SU-DHL-6 (cell line): Measurements from ENCODE around the gene PTDSS2.

Source experiments
- H2AFZ ChIP-seq: fragments of 200-600 bp; sonication (generic); 2 replicates; pipeline ENCODE4 v1.6.1; 2014; ENCODE audit warnings: low read depth, mild to moderate bottlenecking, moderate library complexity, mixed read lengths, antibody characterized with exemption, low read length; ENCODE audit not compliant: severe bottlenecking
- H3F3A ChIP-seq: fragments of 200-600 bp; shearing (Covaris generic); 2 replicates; pipeline ENCODE4 v1.6.0; 2016; ENCODE audit warnings: antibody characterized with exemption, mild to moderate bottlenecking; ENCODE audit not compliant: insufficient read depth
- H3K27ac ChIP-seq: fragments of 200-600 bp; sonication (generic); 2 replicates; pipeline ENCODE4 v1.5.1; 2016; ENCODE audit warnings: low read depth, mild to moderate bottlenecking, low read length, moderate library complexity, mixed read lengths
- H3K27me3 ChIP-seq: fragments of 200-600 bp; sonication (generic), shearing (Covaris generic); 2 replicates; pipeline ENCODE4 v1.6.0; 2014; ENCODE audit warnings: mild to moderate bottlenecking, low read length
- H3K36me3 ChIP-seq: fragments of 200-600 bp; sonication (generic); 2 replicates; pipeline ENCODE4 v1.6.1; 2014; ENCODE audit warnings: mild to moderate bottlenecking, low read length, mixed read lengths
- H3K4me2 ChIP-seq: fragments of 300-600, 200-600 bp; shearing (Covaris generic), sonication (generic); 2 replicates; pipeline ENCODE4 v1.6.0; 2014; ENCODE audit warnings: low read length, low read depth, mild to moderate bottlenecking; ENCODE audit not compliant: poor library complexity, severe bottlenecking
- H3K4me3 ChIP-seq: fragments of 200-600 bp; sonication (generic); 2 replicates; pipeline ENCODE4 v1.5.1; 2014; ENCODE audit warnings: antibody characterized with exemption, low read length, mild to moderate bottlenecking, mixed read lengths; ENCODE audit not compliant: insufficient read depth, poor library complexity, severe bottlenecking
- H3K79me2 ChIP-seq: fragments of 200-600 bp; sonication (generic); 2 replicates; pipeline ENCODE4 v1.6.1; 2014; ENCODE audit warnings: mild to moderate bottlenecking, low read length, moderate library complexity; ENCODE audit not compliant: insufficient read depth
- H3K9ac ChIP-seq: fragments of 200-600 bp; sonication (generic); 2 replicates; pipeline ENCODE4 v1.7.0; 2014; ENCODE audit warnings: mild to moderate bottlenecking, low read length
- H3K9me2 ChIP-seq: fragments of 200-600 bp; sonication (generic); replicated peaks from 2 replicates; pipeline ENCODE4 v1.6.1; 2014; ENCODE audit warnings: low read length; ENCODE audit not compliant: insufficient read depth
- H3K9me3 ChIP-seq: fragments of 200-600 bp; sonication (generic); 2 replicates; pipeline ENCODE4 v1.6.1; 2014; ENCODE audit warnings: low read length, mixed read lengths; ENCODE audit not compliant: insufficient read depth
- H4K20me1 ChIP-seq: fragments of 200-600 bp; sonication (generic); 2 replicates; pipeline ENCODE4 v1.6.1; 2014; ENCODE audit warnings: low read depth, mild to moderate bottlenecking, antibody characterized with exemption, low read length, moderate library complexity, mixed read lengths
- EZH2phosphoT487 ChIP-seq: fragments of 200-600 bp; sonication (generic), shearing (Covaris generic); conservative IDR thresholded peaks from 2 replicates; pipeline ENCODE4 v1.6.1; 2018; ENCODE audit warnings: mild to moderate bottlenecking, antibody characterized with exemption, low read length, moderate library complexity, mixed read lengths
- TF ChIP-seq, protein P1 (sequence below): fragments of 200-600 bp; sonication (generic); IDR thresholded peaks from one replicate; pipeline ENCODE4 v1.5.1; 2017; ENCODE audit warnings: antibody characterized with exemption, mild to moderate bottlenecking, low read length, moderate library complexity; ENCODE audit not compliant: insufficient read depth, poor library complexity, severe bottlenecking

The PTDSS2 gene

DNA sequence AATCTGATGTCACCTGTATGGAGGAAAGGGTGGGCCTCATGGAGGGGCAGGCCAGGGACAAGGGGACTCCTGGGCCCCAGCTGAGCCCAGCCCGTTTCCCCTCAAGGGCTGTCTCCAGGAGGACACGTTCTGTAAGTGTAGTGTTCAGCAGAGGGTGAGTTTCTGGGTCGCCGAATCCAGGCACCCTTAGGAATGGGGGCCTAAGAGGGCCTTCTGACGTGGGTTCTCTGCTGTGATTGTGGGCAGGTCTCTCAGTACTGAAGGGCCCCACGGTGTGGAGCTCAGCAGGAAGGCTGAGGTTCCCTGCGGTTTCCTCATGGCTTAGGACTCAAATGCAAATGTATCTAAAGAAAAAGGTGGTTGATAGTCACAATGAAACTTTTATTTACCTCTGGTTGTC is 6.5 kb downstream of the PTDSS2 start:
- TF ChIP-seq, protein P1, sequence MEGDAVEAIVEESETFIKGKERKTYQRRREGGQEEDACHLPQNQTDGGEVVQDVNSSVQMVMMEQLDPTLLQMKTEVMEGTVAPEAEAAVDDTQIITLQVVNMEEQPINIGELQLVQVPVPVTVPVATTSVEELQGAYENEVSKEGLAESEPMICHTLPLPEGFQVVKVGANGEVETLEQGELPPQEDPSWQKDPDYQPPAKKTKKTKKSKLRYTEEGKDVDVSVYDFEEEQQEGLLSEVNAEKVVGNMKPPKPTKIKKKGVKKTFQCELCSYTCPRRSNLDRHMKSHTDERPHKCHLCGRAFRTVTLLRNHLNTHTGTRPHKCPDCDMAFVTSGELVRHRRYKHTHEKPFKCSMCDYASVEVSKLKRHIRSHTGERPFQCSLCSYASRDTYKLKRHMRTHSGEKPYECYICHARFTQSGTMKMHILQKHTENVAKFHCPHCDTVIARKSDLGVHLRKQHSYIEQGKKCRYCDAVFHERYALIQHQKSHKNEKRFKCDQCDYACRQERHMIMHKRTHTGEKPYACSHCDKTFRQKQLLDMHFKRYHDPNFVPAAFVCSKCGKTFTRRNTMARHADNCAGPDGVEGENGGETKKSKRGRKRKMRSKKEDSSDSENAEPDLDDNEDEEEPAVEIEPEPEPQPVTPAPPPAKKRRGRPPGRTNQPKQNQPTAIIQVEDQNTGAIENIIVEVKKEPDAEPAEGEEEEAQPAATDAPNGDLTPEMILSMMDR = no peak
- TF ChIP-seq EZH2phosphoT487 = no peak
- H3K4me2 ChIP-seq = no peak overlapping the region
- no peaks in the 10 kb centered on the region for H3K9me3 ChIP-seq
- no peaks in the 10 kb centered on the region for H3F3A ChIP-seq
- no peaks in the 10 kb centered on the region for H3K9me2 ChIP-seq
- peaks cover 9% of the 10 kb centered on the region for H3K79me2 ChIP-seq
- no peaks in the 10 kb centered on the region for H3K27me3 ChIP-seq
- H3K9ac ChIP-seq = no peak overlapping the region
- no peaks in the 10 kb centered on the region for H4K20me1 ChIP-seq
- no peak overlapping the region for H3K4me3 ChIP-seq
- H2AFZ ChIP-seq = no peak overlapping the region
- no peaks in the 10 kb centered on the region for H3K36me3 ChIP-seq
- no peak overlapping the region for H3K27ac ChIP-seq

DNA sequence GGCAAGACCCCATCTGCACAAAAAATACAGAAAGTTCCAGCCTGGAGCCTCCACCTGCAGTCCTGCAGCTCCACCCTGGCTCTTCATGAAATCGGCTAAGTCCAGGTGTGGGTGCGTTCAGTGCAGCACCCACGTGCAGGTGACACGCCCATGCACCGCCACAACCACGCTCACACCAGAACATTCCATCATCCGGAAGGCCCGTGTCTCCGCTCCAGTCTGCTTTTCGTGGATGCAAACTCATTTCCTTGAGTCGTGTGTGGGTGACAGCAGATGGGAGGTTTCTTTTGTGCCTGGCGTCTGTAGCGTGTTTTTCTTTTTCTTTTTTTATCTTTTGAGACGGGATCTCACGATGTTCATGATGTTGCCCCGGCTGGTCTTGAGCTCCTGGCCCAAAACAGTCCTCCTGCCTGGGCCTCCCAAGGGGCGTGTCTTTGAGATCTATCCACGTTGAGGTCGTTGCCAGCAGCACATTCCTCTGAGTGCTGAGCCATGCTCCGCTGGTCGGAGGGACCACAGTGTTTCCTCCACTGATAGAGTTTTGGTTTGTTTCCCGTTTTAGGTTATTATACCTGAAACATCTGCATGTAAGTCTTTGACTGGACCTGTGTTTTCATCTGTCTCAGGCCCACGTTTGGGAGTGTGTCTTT is 7.2 kb downstream of the PTDSS2 start:
- Histone ChIP-seq H3K9ac (no peak overlapping the region), H3K27me3 (no peaks in the 10 kb centered on the region), H4K20me1 (no peaks in the 10 kb centered on the region), H3F3A (no peaks in the 10 kb centered on the region), H3K79me2 (peaks cover 7% of the 10 kb centered on the region; the same call in 1 of the 2 replicates), H3K4me3 (no peak overlapping the region), H2AFZ (no peak overlapping the region), H3K4me2 (no peak overlapping the region), H3K9me2 (no peaks in the 10 kb centered on the region), H3K27ac (no peak overlapping the region), H3K9me3 (no peaks in the 10 kb centered on the region), H3K36me3 (no peaks in the 10 kb centered on the region)
- no peak for TF ChIP-seq EZH2phosphoT487
- TF ChIP-seq, protein P1 = no peak

DNA sequence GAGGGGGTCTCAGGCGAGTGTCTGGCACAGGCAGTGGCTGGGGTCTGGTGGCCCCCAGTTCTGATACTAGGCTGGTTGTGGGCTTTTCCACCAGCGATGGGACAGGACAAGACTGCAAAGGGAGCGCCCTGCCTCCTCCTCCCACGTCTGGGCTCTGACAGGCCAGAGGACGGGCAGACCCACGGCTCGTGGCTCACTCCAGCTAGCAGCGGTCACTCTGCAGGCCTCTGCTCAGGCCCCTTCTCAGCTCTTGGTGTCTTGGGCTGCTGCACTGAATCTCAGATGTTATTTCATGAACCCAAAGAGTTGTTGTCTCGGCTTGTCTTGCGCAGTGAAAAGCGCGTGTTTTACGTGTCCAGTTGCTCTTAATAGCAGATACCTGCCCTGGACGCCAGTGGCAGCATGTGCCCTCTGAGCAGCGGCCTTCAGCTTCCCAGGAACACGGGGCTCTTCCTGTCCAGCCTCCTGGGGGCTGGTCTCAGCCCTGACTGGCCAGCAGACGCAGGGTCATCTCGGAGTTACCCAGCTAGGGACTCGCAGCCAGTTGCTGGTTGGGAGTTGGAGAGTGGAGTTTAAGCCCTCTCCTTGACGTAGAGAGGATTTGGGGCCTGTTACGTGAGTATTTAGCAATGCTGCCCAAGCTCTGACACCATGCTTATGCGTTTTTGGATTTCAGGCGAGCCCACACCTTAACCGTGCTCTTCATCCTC is 9.6 kb downstream of the PTDSS2 start:
- no peak overlapping the region for H3K4me3 ChIP-seq
- H3K79me2 ChIP-seq = no peaks in the 10 kb centered on the region
- no peak overlapping the region for H3K4me2 ChIP-seq
- no peaks in the 10 kb centered on the region for H3K9me3 ChIP-seq
- no peaks in the 10 kb centered on the region for H3K36me3 ChIP-seq
- H2AFZ ChIP-seq = no peak overlapping the region
- no peak overlapping the region for H3K9ac ChIP-seq
- H3K9me2 ChIP-seq = no peaks in the 10 kb centered on the region
- no peaks in the 10 kb centered on the region for H4K20me1 ChIP-seq
- H3K27ac ChIP-seq = no peak overlapping the region
- no peak for TF ChIP-seq EZH2phosphoT487
- TF ChIP-seq, protein P1 = no peak
- H3K27me3 ChIP-seq = no peaks in the 10 kb centered on the region
- H3F3A ChIP-seq = no peaks in the 10 kb centered on the region
